Thymus (tissue), 11 donors: ENCODE measurements around the gene SLC45A3. TPM values are rescaled to one million over a fixed set of nuclear protein-coding genes. Genes with fewer than 3 reads are reported as not detected.

Experiments
- DNase-seq, 9 donors: peaks; one replicate each; pipeline ENCODE4 v3.0.0-alpha.2; 2013; ENCODE audit warnings: low spot score in 9 of 9, low read depth in 6 of 9, missing footprints in 1 of 9
- H3K27ac ChIP-seq, 2 donors: one replicate each; pipeline ENCODE4 v1.5.1; 2013; ENCODE audit warnings: control low read depth in 1 of 2, low read depth in 1 of 2, low read length in 1 of 2, mild to moderate bottlenecking in 1 of 2, moderate library complexity in 1 of 2
- H3K27me3 ChIP-seq, 2 donors: one replicate each; pipeline ENCODE4 v1.5.1; 2013; ENCODE audit warnings: low read length in 1 of 2; ENCODE audit not compliant: control insufficient read depth in 2 of 2, insufficient read depth in 1 of 2
- H3K36me3 ChIP-seq, 2 donors: one replicate each; pipeline ENCODE4 v1.5.1; 2013; ENCODE audit warnings: low read length in 1 of 2, mild to moderate bottlenecking in 1 of 2, moderate library complexity in 1 of 2; ENCODE audit not compliant: control insufficient read depth in 2 of 2, insufficient read depth in 2 of 2
- H3K4me1 ChIP-seq, 2 donors: one replicate each; pipeline ENCODE4 v1.5.1; 2013; ENCODE audit warnings: low read length in 2 of 2; ENCODE audit not compliant: control insufficient read depth in 2 of 2, insufficient read depth in 2 of 2
- H3K4me3 ChIP-seq, 2 donors: one replicate each; pipeline ENCODE4 v1.5.1; 2013; ENCODE audit warnings: low read length in 2 of 2, control low read depth in 1 of 2, mild to moderate bottlenecking in 1 of 2
- H3K9me3 ChIP-seq, 2 donors: one replicate each; pipeline ENCODE4 v1.5.1; 2013; ENCODE audit warnings: low read length in 1 of 2, mild to moderate bottlenecking in 1 of 2; ENCODE audit not compliant: control insufficient read depth in 2 of 2, insufficient read depth in 1 of 2
- WGBS: extraction: QIAGEN DNeasy Blood & Tissue Kit; methylation state at CpG from one replicate; pipeline ENCODE4 v1.1.7; 2013; 5-methylcytosine and 5-hydroxymethylcytosine counted together
- polyA plus RNA-seq: library from polyadenylated mRNA; stranded (reverse); fragments of 200-250 nt; gene quantifications from one replicate; pipeline ENCODE4 v1.2.3, GENCODE V29; 2013
- total RNA-seq: library from RNA; stranded (reverse); fragments of 120-200 nt; gene quantifications from one replicate; pipeline ENCODE4 v1.2.4, GENCODE V29; 2013
- donor health status: healthy.

The SLC45A3 gene
- total and polyA plus RNA-seq, 2 donors: 0.94 TPM

DNA sequence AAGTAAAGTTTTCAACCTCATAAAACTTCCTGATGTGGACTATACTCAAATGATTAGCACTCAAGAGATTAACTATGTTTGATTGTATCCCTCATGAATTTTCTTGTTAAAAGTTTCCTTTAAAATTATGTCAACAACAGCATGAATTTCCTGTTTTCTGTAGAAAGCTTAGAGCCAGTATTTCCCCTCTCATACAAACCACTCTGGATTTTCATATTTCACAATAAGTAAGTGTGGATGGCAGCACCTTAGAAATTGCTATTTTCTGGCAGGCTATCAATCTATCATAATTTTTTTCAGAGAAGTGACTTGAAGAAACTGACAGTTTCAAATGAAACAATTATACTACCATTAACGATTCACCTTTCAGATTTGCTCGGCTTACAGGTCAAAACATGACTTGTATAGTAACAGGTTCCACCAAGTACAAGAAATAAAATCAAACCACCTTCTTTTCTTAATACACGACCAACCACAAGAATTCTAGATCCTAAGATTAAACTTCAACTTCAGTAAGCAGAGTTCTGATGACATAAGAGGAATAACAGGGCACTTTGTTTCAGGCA is 69.3 kb downstream of the SLC45A3 start:
- 79% methylated on average over 3 of the region's 3 CpGs for WGBS
- H3K27me3 ChIP-seq: no peaks in the 10 kb centered on the region
- no peaks in the 10 kb centered on the region for H3K9me3 ChIP-seq
- no peaks in the 10 kb centered on the region for H3K4me1 ChIP-seq
- H3K27ac ChIP-seq: no peak overlapping the region
- H3K4me3 ChIP-seq: no peak overlapping the region
- peaks cover 15 to 69% of the 10 kb centered on the region in 2 donors for H3K36me3 ChIP-seq
- no peak for DNase-seq

DNA sequence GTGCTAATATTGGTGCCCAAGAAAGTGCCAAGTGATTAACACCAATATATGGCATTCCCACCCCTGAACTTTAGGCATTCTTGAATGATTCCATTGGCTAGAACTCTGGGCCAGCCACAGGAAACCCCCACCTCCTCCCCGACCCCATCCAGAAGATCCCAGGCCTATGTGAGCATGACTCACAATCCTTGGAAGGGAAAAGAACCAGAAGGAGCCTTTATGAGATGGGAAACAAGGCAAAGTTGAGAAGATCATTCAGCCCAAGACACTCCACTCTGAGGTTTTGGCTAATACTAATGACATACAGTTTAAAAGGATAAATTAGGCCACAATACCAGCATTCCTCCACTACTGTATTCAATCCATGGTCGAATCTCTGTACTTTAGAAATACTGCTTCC is 70.3 kb downstream of the SLC45A3 start:
- Histone ChIP-seq H3K9me3 (no peaks in the 10 kb centered on the region), H3K4me1 (no peaks in the 10 kb centered on the region), H3K27ac (no peak overlapping the region), H3K4me3 (no peak overlapping the region), H3K36me3 (peaks cover 15 to 66% of the 10 kb centered on the region in 2 donors), H3K27me3 (no peaks in the 10 kb centered on the region)
- 97% methylated on average over 2 of the region's 2 CpGs for WGBS
- no peak for DNase-seq

Other genes starting within 250 kb of the SLC45A3 start
- 0.05 TPM for gene BLACAT1, start 224.5 kb downstream of the SLC45A3 start, total RNA-seq
- 0.14 TPM for gene BLACAT1, start 224.5 kb downstream of the SLC45A3 start, polyA plus RNA-seq
- gene CDK18, start 175.8 kb downstream of the SLC45A3 start, total RNA-seq: 1.8 TPM
- gene CDK18, start 175.8 kb downstream of the SLC45A3 start, polyA plus RNA-seq: 5.4 TPM
- 20.2 TPM for gene ELK4, start 48.5 kb downstream of the SLC45A3 start, total RNA-seq
- 14.3 TPM for gene ELK4, start 48.5 kb downstream of the SLC45A3 start, polyA plus RNA-seq
- gene NUCKS1, start 69.7 kb upstream of the SLC45A3 start, total RNA-seq: 149 TPM
- gene NUCKS1, start 69.7 kb upstream of the SLC45A3 start, polyA plus RNA-seq: 71.8 TPM
- 11.3 TPM for gene RAB29, start 95.0 kb upstream of the SLC45A3 start, total RNA-seq
- gene RAB29, start 95.0 kb upstream of the SLC45A3 start, polyA plus RNA-seq: 18.8 TPM
- gene SLC41A1, start 132.7 kb upstream of the SLC45A3 start, total RNA-seq: 3.7 TPM
- gene SLC41A1, start 132.7 kb upstream of the SLC45A3 start, polyA plus RNA-seq: 7.8 TPM
- 0.09 TPM for gene PM20D1, start 169.6 kb upstream of the SLC45A3 start, total RNA-seq
- gene PM20D1, start 169.6 kb upstream of the SLC45A3 start, polyA plus RNA-seq: 0.41 TPM